Osteocyte (in vitro differentiated cells): ENCODE results near the gene MYL3. TPM values are rescaled to one million over a fixed set of nuclear protein-coding genes. Genes with fewer than 3 reads are reported as not detected.

Experiments used
- DNase-seq: peaks from one replicate; pipeline ENCODE4 v3.0.0; 2021; ENCODE audit warnings: mixed read lengths; ENCODE audit not compliant: unreplicated experiment; ENCODE audit errors: extremely low spot score
- H3K27ac Mint-ChIP-seq: one replicate; pipeline ENCODE4 v1.8.0; 2021; ENCODE audit warnings: mild to moderate bottlenecking, mixed read lengths; ENCODE audit not compliant: unreplicated experiment
- H3K27me3 Mint-ChIP-seq: one replicate; pipeline ENCODE4 v1.8.0; 2021; ENCODE audit warnings: mixed read lengths; ENCODE audit not compliant: unreplicated experiment
- H3K36me3 Mint-ChIP-seq: one replicate; pipeline ENCODE4 v1.8.0; 2021; ENCODE audit warnings: mixed read lengths; ENCODE audit not compliant: unreplicated experiment
- H3K4me1 Mint-ChIP-seq: one replicate; pipeline ENCODE4 v1.8.0; 2021; ENCODE audit warnings: mixed read lengths; ENCODE audit not compliant: unreplicated experiment
- H3K4me3 Mint-ChIP-seq: one replicate; pipeline ENCODE4 v1.8.0; 2021; ENCODE audit warnings: mild to moderate bottlenecking, moderate library complexity, mixed read lengths; ENCODE audit not compliant: unreplicated experiment
- H3K9me3 Mint-ChIP-seq: one replicate; pipeline ENCODE4 v1.8.0; 2021; ENCODE audit warnings: mixed read lengths; ENCODE audit not compliant: unreplicated experiment
- CTCF ChIP-seq: fragments of 200-600 bp; sonication (generic); IDR thresholded peaks from 2 replicates; pipeline ENCODE4 v1.5.0; 2021; ENCODE audit warnings: antibody characterized with exemption, mild to moderate bottlenecking, moderate library complexity
- total RNA-seq: library from RNA; stranded (reverse); gene quantifications from 2 replicates; pipeline ENCODE4 v1.2.1, GENCODE V29; 2021

Gene MYL3
- total RNA-seq, 1 donor from 2014 or later: 1.6 TPM

- no peak for DNase-seq
- Mint-ChIP-seq H3K9me3 (no peaks in the 10 kb centered on the region), H3K36me3 (no peaks in the 10 kb centered on the region), H3K4me3 (no peak overlapping the region), H3K27ac (no peak overlapping the region), H3K4me1 (peaks cover 23% of the 10 kb centered on the region), H3K27me3 (no peaks in the 10 kb centered on the region)
- no peak for TF ChIP-seq CTCF
These were observed 32.5 kb upstream of the MYL3 start for GRCh38 chr3:46895761-46896160.

- H3K27ac Mint-ChIP-seq: no peak overlapping the region
- no peaks in the 10 kb centered on the region for H3K36me3 Mint-ChIP-seq
- no peak for DNase-seq
- no peaks in the 10 kb centered on the region for H3K9me3 Mint-ChIP-seq
- no peak overlapping the region for H3K4me3 Mint-ChIP-seq
- H3K27me3 Mint-ChIP-seq: no peaks in the 10 kb centered on the region
- peak; percentile 92 for TF ChIP-seq CTCF
- H3K4me1 Mint-ChIP-seq: peaks cover 23% of the 10 kb centered on the region
These were observed 32.0 kb upstream of the MYL3 start for GRCh38 chr3:46895204-46895660.

- H3K36me3 Mint-ChIP-seq: no peaks in the 10 kb centered on the region
- H3K4me1 Mint-ChIP-seq: peaks cover 28% of the 10 kb centered on the region
- H3K27ac Mint-ChIP-seq: no peak overlapping the region
- no peak for TF ChIP-seq CTCF
- no peak overlapping the region for H3K4me3 Mint-ChIP-seq
- no peaks in the 10 kb centered on the region for H3K27me3 Mint-ChIP-seq
- DNase-seq: no peak
- no peaks in the 10 kb centered on the region for H3K9me3 Mint-ChIP-seq
These were observed 31.0 kb upstream of the MYL3 start for GRCh38 chr3:46894256-46894655.

- no peaks in the 10 kb centered on the region for H3K9me3 Mint-ChIP-seq
- DNase-seq: no peak
- H3K4me1 Mint-ChIP-seq: peaks cover 28% of the 10 kb centered on the region
- H3K36me3 Mint-ChIP-seq: no peaks in the 10 kb centered on the region
- H3K4me3 Mint-ChIP-seq: no peak overlapping the region
- H3K27ac Mint-ChIP-seq: no peak overlapping the region
- no peak for TF ChIP-seq CTCF
- H3K27me3 Mint-ChIP-seq: no peaks in the 10 kb centered on the region
These were observed 30.5 kb upstream of the MYL3 start for GRCh38 chr3:46893763-46894162.

- H3K4me1 Mint-ChIP-seq: peaks cover 28% of the 10 kb centered on the region
- H3K36me3 Mint-ChIP-seq: no peaks in the 10 kb centered on the region
- no peaks in the 10 kb centered on the region for H3K9me3 Mint-ChIP-seq
- DNase-seq: no peak
- H3K27ac Mint-ChIP-seq: no peak overlapping the region
- TF ChIP-seq CTCF: no peak
- H3K27me3 Mint-ChIP-seq: no peaks in the 10 kb centered on the region
- H3K4me3 Mint-ChIP-seq: peak overlapping the region; percentile 70
These were observed 30.0 kb upstream of the MYL3 start for GRCh38 chr3:46893146-46893748.
